ENCODE results near the gene ERBB2. TPM values are rescaled to one million over a fixed set of nuclear protein-coding genes. Genes with fewer than 3 reads are reported as not detected.
A peak's percentile ranks its signal among the peaks of the same experiment; 100 is the strongest.

Gene ERBB2
- 68.7 TPM for total RNA-seq
- long read RNA-seq, full-length matches to known transcripts, result 40 of 69 reads
- long read RNA-seq, partial matches to known transcripts, result 17 of 69 reads
- long read RNA-seq, other reads (novel, unspliced or antisense), result 12 of 69 reads

DNA sequence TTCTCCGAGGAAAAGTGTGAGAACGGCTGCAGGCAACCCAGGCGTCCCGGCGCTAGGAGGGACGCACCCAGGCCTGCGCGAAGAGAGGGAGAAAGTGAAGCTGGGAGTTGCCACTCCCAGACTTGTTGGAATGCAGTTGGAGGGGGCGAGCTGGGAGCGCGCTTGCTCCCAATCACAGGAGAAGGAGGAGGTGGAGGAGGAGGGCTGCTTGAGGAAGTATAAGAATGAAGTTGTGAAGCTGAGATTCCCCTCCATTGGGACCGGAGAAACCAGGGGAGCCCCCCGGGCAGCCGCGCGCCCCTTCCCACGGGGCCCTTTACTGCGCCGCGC is at the start of gene ERBB2:
TSS of gene ERBB2 (plus strand) at position 247 of the 330 bp plus-strand sequence. CDS start 175 bp downstream, outside the sequence.
- peak; percentile 88 for ATAC-seq
- intact Hi-C loops (cut with DNase I), result loop anchor here (5.0 kb wide), 1 partner anchor 32 kb away; the partner anchor contains the start of genes PNMT and TCAP
- peak; percentile 79 for DNase-seq (ENCODE audit: missing footprints)

DNA sequence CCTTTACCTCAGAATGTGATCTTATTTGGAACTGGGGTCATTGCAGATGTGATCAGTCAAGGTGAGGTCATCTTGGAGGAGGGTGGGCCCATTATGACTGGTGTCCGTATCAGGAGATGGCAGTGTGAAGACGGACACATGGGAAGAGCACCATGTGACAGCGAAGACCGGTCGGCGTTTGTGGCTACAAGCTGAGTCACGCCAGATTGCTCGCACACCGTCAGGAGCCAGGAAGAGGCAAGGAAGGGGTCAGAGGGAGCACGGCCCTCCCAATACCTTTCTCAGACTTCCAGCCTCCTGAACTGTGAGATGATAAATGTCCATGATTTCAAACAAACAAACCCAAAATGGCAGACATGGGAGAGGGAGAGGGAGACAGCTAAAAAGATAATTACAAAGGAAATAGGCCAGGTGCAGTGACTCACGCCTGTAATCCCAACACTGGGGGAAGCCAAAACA is 49.7 kb upstream of the ERBB2 start:
- intact Hi-C loops (cut with DNase I), result no loop called here
- ATAC-seq (no peak), DNase-seq (ENCODE audit: missing footprints) (no peak)

DNA sequence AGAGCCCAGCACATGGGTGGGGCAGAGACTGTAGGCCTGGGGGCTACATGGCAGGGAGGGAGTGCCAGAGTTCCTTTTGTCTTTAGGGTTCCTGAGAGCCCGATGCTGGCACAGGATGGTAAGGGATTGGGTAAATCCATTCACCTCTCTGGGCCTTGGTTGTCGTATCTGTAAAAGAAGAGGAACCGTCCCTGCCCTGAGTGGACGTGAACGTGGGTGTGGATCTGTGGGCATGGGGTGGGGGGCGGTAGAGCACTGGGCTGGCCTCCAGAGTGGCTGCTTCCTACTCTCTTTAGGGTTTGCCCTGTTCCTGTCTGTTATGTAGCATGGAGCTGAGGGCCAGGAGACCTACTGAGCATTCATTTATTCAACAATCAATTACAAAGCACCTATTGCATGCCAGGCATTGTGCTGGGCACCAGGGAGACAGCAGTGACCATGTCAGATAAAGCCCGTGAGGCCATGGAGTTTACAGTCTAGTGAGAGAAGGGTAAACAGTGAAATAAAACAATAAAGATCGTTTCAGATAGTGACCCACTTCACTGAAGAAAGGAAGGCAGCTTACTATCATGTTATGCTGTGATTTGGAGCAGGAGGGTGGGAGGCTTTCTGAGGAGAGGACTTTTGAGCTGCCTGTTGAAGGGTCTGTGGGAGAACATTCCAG is 47.8 kb upstream of the ERBB2 start:
- ATAC-seq (no peak), DNase-seq (ENCODE audit: missing footprints) (no peak)
- intact Hi-C loops (cut with DNase I), result no loop called here

DNA sequence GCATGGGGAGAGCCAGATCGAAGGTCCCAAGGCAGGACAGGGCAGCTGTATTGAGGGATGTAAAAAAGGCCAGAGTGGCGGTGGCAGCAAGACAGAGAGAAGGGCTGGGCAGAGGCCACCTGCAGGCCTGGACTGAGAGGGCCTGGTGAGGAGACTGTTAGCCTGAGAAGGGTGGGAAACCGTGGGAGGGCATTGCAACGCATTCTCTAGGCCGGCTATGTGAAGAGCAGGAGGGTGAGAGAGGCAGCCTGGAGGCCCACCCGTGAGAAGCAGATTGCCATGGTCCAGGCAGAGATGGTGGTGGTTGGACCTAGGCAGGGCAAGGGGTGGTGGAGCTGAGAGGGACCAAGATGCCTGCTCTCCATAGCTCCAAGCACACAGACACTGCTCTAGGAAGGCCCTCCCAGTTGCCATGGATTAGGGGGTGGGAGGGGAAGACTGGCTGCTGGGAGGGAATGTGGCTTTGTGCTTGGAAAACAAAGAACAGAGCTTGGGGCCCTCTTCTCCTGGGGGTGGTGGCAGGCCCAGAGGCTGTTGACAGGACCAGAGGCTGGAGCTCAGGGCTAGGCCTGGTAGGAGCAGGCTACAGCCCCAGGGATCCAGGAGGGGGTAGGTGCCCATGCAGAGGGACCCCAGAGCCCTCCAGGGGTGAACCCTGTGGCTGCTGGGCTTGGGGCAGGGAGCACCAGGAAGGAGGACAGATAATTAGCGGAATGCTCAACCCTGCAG is 47.1 kb upstream of the ERBB2 start:
- DNase-seq (ENCODE audit: missing footprints) (no peak), ATAC-seq (no peak)
- intact Hi-C loops (cut with DNase I), result no loop called here

DNA sequence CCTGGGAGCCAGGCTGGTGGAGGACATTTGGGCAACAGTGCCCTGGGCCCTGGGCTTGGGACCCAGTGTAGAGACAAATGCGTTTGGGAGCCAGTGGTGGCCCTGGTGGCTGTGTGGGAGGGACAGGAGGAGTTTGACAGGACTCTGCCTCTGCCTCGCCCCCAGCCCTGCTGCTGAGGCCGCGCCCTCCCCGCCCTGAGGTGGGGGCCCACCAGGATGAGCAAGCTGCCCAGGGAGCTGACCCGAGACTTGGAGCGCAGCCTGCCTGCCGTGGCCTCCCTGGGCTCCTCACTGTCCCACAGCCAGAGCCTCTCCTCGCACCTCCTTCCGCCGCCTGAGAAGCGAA is 46.6 kb upstream of the ERBB2 start:
- ATAC-seq (no peak), DNase-seq (ENCODE audit: missing footprints) (no peak)
- intact Hi-C loops (cut with DNase I), result no loop called here

DNA sequence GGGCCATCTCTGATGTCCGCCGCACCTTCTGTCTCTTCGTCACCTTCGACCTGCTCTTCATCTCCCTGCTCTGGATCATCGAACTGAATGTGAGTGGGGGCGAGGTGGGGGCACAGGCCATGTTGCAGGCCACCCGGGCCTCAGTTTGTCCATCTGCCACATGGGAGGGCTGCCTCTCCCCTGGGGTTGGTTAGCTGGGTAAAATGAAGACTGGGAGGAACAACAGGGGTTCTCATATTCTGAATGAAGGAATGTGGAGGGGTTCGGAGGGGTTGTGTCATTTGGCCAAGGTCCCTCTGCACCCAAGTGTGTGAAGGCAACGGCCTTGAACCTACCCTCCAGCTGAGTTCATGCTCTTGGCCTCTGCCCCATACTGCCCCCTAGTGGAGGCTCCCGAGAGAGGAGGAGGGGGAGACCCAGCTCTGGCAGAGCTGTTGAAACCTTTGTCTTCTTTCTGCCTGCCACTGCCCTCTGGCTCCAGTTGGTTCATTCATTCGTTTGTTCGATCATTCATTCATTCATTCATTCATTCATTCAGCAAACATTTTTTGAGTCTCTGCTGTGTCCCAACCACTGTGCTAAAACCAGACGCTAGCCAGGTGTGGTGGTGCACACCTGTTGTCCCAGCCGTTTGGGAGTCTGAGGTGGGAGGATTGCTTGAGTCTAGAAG is 46.1 kb upstream of the ERBB2 start:
- peak; percentile 56 for ATAC-seq
- intact Hi-C loops (cut with DNase I), result no loop called here
- DNase-seq (ENCODE audit: missing footprints), result peak; percentile 79

DNA sequence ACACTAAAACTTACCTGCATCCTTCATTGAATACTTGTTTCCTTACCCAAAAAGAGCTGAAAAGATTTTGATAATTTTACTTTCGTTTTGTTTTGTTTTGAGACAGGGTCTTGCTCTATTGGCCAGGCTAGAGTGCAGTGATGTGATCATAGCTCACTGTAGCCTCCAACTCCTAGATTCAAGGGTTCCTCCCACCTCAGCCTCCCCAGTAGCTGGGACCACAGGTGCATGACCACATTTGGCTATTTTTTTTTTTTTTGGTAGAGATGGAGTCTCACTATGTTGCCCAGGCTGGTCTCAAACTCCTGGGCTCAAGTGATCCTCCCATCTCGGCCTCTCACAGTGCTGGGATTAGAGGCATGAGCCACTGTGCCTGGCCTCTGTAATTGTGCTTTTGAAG is 44.8 kb upstream of the ERBB2 start:
- no peak for DNase-seq (ENCODE audit: missing footprints)
- intact Hi-C loops (cut with DNase I), result no loop called here
- no peak for ATAC-seq

DNA sequence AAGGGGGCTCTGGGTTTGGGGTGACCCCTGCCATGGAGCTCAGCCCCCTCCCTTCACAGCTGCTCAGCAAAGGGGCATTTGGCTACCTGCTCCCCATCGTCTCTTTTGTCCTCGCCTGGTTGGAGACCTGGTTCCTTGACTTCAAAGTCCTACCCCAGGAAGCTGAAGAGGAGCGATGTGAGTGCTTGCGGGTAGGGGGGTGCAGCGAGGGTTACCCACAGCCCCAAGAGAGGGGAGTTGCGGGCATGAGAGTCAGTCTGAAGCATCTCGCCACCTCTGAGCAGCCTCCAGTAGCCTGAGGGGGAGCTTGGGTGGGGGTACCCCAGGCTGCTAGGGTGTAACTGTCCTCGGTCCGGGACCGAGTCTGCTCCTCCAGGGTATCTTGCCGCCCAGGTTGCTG is 41.5 kb upstream of the ERBB2 start:
- intact Hi-C loops (cut with DNase I), result no loop called here
- no peak for ATAC-seq
- DNase-seq (ENCODE audit: missing footprints), result no peak

DNA sequence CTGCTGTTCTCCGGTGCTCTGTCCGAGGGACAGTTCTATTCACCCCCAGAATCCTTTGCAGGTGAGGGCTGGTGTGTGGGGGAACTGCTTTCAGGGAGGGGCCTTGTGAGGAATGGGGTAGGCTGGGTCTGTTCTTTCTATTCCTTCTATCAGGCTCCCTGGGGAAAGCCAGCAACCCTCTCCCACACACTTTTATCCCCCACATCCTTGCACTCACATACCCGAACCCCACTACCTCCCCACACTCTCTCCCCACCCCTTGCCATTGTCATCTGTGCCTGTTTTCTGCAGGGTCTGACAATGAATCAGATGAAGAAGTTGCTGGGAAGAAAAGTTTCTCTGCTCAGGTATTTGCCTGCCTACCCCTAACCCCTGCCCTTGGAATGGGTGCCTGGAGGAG is 41.1 kb upstream of the ERBB2 start:
- ATAC-seq, result no peak
- intact Hi-C loops (cut with DNase I), result no loop called here
- no peak for DNase-seq (ENCODE audit: missing footprints)

DNA sequence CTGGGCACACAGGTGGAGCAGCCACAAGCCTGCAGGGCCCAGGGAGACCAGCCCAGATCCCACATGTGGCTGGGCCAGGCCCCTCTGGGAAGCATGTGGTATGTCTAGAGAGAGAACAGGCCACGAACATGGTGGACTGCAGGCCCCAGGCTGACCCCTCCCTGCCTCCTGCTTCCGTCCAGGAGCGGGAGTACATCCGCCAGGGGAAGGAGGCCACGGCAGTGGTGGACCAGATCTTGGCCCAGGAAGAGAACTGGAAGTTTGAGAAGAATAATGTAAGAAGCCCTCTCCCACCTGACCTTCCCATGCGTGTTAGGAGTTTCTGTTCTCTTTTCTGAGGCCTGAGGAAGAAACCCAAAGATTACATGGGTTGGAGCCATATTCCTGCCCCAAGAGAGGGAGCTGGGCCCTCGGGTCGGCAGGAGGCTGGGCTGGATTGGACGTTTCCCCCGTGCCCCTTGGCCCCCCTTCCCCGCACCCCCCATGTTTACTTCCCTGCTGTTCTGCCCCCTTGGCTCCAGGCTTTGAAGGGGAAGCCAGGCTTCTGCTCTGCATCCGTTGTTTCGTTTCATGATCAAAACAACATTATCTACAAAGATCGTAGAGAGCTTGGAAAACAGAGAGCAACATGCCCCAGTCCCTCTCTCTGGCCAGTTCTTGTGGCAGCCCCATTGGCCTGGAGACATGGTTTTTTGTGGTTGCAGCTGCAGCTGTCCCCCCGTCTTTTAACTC is 40.4 kb upstream of the ERBB2 start:
- intact Hi-C loops (cut with DNase I), result loop anchor here (5.0 kb wide), 1 partner anchor 93 kb away; no protein-coding TSS in a partner anchor
- DNase-seq (ENCODE audit: missing footprints) (no peak), ATAC-seq (no peak)

DNA sequence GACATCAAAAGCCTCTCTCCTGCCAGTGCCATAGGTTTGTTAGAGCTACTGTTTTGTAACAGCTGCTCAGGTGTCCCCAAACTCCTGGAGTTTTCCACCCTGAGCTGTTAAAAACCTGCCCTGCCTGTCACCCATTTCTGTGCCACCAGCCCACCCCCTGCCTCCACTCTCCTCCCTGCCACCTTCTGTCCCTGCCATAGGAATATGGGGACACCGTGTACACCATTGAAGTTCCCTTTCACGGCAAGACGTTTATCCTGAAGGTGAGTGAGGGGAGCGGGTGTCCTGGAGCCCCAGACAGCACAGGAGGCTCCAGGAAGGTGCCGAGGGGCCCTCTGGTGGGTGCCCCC is 39.9 kb upstream of the ERBB2 start:
- DNase-seq (ENCODE audit: missing footprints) (no peak), ATAC-seq (no peak)
- intact Hi-C loops (cut with DNase I), result loop anchor here (5.0 kb wide), 1 partner anchor 92 kb away; no protein-coding TSS in a partner anchor

DNA sequence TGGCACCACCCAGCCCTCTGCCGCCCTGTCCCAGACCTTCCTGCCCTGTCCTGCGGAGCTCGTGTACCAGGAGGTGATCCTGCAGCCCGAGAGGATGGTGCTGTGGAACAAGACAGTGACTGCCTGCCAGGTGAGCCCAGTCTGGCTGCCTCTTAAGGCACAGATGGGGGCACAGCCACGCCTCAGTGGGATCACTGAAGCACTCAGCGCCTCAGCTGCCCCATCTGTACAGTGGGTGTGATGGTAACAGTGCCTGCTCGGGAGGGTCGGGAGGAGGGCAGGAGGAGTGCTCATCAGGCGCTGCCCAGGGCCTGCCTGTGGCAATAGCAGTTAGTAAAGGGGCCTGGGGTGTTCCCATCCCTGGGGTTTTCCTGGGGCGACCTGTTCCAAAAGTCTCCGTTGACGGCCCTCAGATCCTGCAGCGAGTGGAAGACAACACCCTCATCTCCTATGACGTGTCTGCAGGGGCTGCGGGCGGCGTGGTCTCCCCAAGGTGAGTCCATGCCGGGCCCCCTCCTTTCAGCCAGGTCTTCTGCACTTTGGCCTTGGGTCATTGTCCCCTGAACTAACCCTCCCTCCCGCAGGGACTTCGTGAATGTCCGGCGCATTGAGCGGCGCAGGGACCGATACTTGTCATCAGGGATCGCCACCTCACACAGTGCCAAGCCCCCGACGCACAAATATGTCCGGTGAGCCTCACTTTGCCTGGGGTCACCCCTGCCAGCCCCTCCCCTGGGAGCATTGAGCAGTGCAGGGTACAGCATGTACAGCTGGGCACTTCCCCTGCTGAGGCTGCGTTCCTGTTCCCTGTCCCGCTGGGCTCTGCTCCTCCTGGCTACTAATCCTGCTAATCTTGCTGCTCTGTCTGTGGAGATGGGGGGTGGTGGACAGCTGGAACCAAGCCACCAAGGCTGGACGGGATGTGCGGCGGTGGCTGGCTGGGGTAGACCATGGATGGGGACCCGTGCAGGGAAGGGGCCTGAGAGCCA is 39.2 kb upstream of the ERBB2 start:
- intact Hi-C loops (cut with DNase I), result loop anchor here (5.0 kb wide), 1 partner anchor 92 kb away; no protein-coding TSS in a partner anchor
- ATAC-seq (peak; percentile 26), DNase-seq (ENCODE audit: missing footprints) (peak; percentile 75)

DNA sequence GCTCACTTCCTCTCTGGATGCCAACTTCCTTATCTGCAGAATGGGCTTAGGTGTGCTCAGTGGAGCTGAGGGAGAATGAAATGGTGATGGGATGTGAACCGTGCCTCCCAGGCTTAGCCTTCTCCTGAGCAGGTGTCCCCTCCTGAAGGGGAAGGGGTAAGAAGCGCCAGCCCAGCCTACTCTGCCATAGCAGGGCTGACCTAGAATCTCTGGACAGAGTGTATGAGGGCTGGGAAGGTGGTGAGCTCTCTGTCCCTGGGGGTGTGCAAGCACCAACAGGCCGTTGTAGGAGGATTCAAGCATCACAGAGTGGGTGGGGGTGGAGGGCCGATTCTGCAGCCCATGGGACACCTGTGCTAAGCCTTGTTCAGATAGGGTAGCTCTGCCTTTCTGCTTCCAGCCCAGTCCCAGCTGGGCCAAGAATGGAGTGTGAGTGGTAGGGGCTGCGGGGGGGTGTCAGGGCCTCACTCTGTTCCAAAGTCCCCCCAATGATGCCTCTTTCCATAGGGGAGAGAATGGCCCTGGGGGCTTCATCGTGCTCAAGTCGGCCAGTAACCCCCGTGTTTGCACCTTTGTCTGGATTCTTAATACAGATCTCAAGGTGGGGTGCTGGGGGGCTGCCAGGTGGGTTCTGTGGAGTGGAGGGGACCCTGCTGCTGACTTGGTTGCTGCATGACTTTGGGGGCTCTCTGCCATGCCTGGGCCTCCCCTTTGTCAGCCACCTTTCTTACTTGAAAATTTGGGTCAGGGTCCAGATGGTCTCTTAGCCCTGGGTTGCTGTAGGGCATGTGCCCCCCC is 37.9 kb upstream of the ERBB2 start:
- ATAC-seq, result no peak
- intact Hi-C loops (cut with DNase I), result loop anchor here (5.0 kb wide), 1 partner anchor 90 kb away; no protein-coding TSS in a partner anchor
- DNase-seq (ENCODE audit: missing footprints), result no peak

DNA sequence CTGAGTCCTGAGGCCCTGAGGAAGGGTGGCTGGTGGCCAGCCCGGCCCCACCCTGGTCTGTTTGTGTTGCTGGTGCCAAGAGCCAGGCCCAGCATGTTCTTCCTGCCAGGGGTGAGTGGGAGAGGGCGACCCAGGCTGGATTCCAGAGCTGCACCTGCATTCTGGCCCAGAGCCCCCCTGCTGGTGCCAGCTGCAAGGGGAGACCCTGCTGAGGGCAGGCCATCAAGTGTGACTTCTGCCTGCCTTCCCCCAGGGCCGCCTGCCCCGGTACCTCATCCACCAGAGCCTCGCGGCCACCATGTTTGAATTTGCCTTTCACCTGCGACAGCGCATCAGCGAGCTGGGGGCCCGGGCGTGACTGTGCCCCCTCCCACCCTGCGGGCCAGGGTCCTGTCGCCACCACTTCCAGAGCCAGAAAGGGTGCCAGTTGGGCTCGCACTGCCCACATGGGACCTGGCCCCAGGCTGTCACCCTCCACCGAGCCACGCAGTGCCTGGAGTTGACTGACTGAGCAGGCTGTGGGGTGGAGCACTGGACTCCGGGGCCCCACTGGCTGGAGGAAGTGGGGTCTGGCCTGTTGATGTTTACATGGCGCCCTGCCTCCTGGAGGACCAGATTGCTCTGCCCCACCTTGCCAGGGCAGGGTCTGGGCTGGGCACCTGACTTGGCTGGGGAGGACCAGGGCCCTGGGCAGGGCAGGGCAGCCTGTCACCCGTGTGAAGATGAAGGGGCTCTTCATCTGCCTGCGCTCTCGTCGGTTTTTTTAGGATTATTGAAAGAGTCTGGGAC is 37.1 kb upstream of the ERBB2 start:
- DNase-seq (ENCODE audit: missing footprints) (no peak), ATAC-seq (no peak)
- intact Hi-C loops (cut with DNase I), result loop anchor here (5.0 kb wide), 1 partner anchor 90 kb away; no protein-coding TSS in a partner anchor

DNA sequence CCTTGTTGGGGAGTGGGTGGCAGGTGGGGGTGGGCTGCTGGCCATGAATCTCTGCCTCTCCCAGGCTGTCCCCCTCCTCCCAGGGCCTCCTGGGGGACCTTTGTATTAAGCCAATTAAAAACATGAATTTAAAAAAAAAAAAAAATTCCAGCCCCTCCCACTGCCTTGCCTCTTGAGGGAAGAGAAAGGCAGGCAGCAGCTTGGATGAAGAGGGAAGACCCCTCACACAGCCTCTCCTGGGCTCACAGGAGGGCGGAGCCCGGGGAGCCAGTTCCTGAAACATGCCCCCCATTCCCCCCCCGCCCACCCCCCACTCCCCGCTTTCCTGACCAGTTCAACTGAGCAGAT is 36.5 kb upstream of the ERBB2 start:
- DNase-seq (ENCODE audit: missing footprints), result no peak
- no peak for ATAC-seq
- intact Hi-C loops (cut with DNase I), result loop anchor here (5.0 kb wide), 1 partner anchor 89 kb away; no protein-coding TSS in a partner anchor
